Gastrocnemius medialis (tissue), 4 donors: Measurements from ENCODE around the gene FKBP6. TPM values are rescaled to one million over a fixed set of nuclear protein-coding genes. Genes with fewer than 3 reads are reported as not detected.
"Not testable (repeated sequence)": the region's sequence is repeated elsewhere in the genome, so short reads cannot be mapped to it uniquely, and the experiment has no call there.

Experiments
- ATAC-seq, 2 donors: fragments of 150-250 bp; one replicate each; pipeline ENCODE4 v1.9.1; 2016
- DNase-seq, 2 donors: peaks; one replicate each; pipeline ENCODE4 v3.0.0-alpha.2; 2019
- H3K27ac ChIP-seq, 4 donors: fragments of 200-600 bp; sonication (generic); 1 replicate in 1 of 4; 2 replicates in 3 of 4; pipeline ENCODE4 v1.5.1; 2016 to 2018; ENCODE audit warnings: mild to moderate bottlenecking in 2 of 4, moderate library complexity in 1 of 4
- H3K27me3 ChIP-seq, 3 donors: fragments of 200-600 bp; sonication (generic) in 2 of 3; 1 replicate in 1 of 3; 2 replicates in 2 of 3; pipeline versions ENCODE4 v1.5.1 to v1.6.0; 2016 to 2019; ENCODE audit warnings: mild to moderate bottlenecking in 1 of 3, moderate library complexity in 1 of 3
- H3K36me3 ChIP-seq, 2 donors: fragments of 200-600 bp; sonication (generic) in 1 of 2; one replicate each; pipeline ENCODE4 v1.5.1; 2017 to 2018
- H3K4me1 ChIP-seq, 2 donors: fragments of 200-600 bp; sonication (generic) in 1 of 2; one replicate each; pipeline ENCODE4 v1.5.1; 2016 to 2017; ENCODE audit warnings: mild to moderate bottlenecking in 2 of 2
- H3K4me3 ChIP-seq, 4 donors: fragments of 200-600 bp; sonication (generic) in 3 of 4; 1 replicate in 1 of 4; 2 replicates in 3 of 4; pipeline ENCODE4 v1.5.1; 2016 to 2019; ENCODE audit warnings: mild to moderate bottlenecking in 2 of 4
- H3K9me3 ChIP-seq, 3 donors: fragments of 200-600 bp; sonication (generic) in 2 of 3; 1 replicate in 1 of 3; 2 replicates in 2 of 3; pipeline ENCODE4 v1.5.1; 2016 to 2019
- POLR2A ChIP-seq, 2 donors: fragments of 450-650 bp; IDR thresholded peaks; one replicate each; pipeline ENCODE4 v1.6.1; 2017; ENCODE audit warnings: antibody characterized with exemption in 2 of 2, mild to moderate bottlenecking in 2 of 2, moderate library complexity in 2 of 2
- in situ Hi-C, 4 donors: fragments of 200-750 bp; cut with MboI; loops; one replicate each; pipeline versions ENCODE4 v1.15.0 to v1.8.0; 2017; ENCODE audit warnings: low sequenced_read_pairs in 4 of 4
- intact Hi-C: fragments of 100-400 bp; cut with DNase I; formaldehyde crosslinking; loops from one replicate; pipeline ENCODE4 v1.15.1; 2023; ENCODE audit warnings: low total_unique reads
- total RNA-seq, 4 donors: library from RNA; depleted of rRNA; stranded (reverse); fragments of >200 nt; gene quantifications; one replicate each; pipeline versions ENCODE4 v1.1.0 to v1.2.3, GENCODE V29; 2016
- TF ChIP-seq, protein P1 (sequence below), 5 experiments: fragments of 450-650 bp in 3 of 5; fragments of 200-600 bp in 2 of 5; sonication (generic) in 2 of 5; IDR thresholded peaks in 4 of 5; conservative IDR thresholded peaks in 1 of 5; 1 replicate in 4 of 5; 2 replicates in 1 of 5; pipeline ENCODE4 v1.5.1; 2016 to 2019; ENCODE audit warnings: antibody characterized with exemption in 5 of 5, mild to moderate bottlenecking in 3 of 5, moderate library complexity in 3 of 5

Gene FKBP6
- total RNA-seq, 4 donors from 2014 or later: not detected

DNA sequence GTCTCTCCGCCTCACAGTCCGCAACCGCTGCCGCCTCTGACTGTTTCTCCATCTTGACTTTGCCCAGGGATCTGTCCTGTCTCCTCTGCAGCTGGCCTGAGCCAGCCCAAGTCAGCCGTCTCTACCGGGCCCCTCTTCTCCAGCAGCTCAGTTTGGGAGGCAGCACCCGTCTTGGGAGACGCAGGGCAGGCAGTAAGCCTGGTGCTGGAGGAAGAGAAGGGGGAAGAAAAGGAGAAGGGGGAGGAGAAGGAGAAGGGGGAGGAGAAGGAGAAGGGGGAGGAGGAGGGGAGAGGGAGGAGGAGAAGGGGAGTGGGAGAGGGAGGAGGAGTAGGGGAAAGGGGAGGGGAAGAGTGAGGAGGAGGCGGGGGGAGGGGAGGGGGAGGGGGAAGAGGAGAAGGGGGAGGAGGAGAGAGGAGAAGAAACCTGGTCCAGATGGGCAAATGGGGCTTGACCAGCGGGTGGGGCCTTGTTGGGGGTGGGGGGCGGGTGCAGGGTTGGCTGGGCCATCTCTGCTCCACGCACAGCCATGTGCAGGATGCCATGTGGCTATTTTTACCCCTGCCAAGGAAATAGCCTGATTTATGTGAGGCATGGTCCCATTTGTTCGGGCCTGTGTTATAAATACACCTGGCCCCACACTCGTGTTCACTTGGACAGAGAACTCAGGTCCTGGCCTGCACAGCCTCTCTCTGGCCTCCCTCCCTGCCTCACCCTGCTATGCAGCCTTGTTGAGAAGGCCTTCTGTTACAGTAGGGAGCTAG, 69.7 kb downstream of the FKBP6 start:
- TF ChIP-seq, protein P1, sequence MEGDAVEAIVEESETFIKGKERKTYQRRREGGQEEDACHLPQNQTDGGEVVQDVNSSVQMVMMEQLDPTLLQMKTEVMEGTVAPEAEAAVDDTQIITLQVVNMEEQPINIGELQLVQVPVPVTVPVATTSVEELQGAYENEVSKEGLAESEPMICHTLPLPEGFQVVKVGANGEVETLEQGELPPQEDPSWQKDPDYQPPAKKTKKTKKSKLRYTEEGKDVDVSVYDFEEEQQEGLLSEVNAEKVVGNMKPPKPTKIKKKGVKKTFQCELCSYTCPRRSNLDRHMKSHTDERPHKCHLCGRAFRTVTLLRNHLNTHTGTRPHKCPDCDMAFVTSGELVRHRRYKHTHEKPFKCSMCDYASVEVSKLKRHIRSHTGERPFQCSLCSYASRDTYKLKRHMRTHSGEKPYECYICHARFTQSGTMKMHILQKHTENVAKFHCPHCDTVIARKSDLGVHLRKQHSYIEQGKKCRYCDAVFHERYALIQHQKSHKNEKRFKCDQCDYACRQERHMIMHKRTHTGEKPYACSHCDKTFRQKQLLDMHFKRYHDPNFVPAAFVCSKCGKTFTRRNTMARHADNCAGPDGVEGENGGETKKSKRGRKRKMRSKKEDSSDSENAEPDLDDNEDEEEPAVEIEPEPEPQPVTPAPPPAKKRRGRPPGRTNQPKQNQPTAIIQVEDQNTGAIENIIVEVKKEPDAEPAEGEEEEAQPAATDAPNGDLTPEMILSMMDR (IDR thresholded peaks at IDR 0.05 in 4 of 5, conservative IDR thresholded peaks at IDR 0.05 in 1 of 5): no peak
- TF ChIP-seq POLR2A (IDR thresholded peaks at IDR 0.05): peak; percentile 35 to 39
- DNase-seq (peak; percentile 90 to 91), ATAC-seq (peak; percentile 89 to 91)
- Histone ChIP-seq H3K36me3 (no peaks in the 10 kb centered on the region), H3K4me3 (peak overlapping the region; percentile 28 to 58 (median 50)), H3K27ac (peak overlapping the region; percentile 83 to 97 (median 90)), H3K4me1 (peaks cover 20 to 24% of the 10 kb centered on the region in 2 donors), H3K27me3 (no peaks in the 10 kb centered on the region), H3K9me3 (no peaks in the 10 kb centered on the region)
- intact Hi-C loops: loop anchor here (5.0 kb wide), 3 partner anchors 35 to 160 kb away; partner anchors contain the start of genes BCL7B and FZD9
- in situ Hi-C loops: no loop called here

DNA sequence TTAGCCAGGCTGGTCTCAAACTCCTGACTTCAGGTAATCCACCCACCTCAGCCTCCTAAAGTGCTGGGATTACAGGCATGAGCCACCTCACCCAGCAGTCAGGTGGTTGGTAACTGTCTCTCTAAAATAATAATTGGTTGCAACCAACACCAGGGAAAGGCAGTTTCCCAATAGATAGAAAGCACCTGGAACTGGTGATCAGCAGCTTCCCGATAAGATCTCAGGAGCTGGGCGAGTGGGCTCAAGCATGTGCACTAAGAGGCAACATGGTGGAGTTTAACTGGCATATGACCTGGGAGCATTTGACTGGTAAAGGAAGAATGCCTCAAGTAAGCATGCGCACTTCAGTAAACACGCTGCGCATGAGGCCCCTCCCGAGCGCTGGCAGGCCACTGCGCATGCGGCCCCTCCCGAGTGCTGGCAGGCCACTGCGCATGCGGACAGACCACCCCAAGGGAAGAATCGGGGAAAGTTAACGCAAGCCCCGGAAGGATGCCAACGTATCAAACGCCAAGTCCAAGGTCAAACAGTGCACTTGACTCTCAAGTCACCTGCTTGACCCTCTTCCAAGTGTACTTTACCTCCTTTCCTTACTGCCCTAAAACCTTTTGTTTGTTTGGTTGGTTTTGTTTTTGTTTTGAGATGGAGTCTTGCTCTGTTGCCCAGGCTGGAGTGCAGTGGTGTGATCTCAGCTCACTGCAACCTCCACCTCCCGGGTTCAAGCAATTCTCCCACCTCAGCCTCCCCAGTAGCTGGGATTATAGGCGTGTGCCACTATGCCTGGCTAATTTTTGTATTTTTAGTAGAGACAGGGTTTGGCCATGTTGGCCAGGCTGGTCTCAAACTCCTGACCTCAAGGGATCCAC, 71.5 kb downstream of the FKBP6 start:
- peak overlapping the region in 1 of 4 donors; percentile 31 for H3K4me3 ChIP-seq
- DNase-seq (peak; percentile 50 to 71), ATAC-seq (peak; percentile 21 to 43)
- peaks cover 20 to 24% of the 10 kb centered on the region in 2 donors for H3K4me1 ChIP-seq
- in situ Hi-C loops, H3K27me3 ChIP-seq, H3K9me3 ChIP-seq, H3K36me3 ChIP-seq: not testable (repeated sequence)
- intact Hi-C loops: loop anchor here (5.0 kb wide), 3 partner anchors 33 to 158 kb away; partner anchors contain the start of genes BCL7B and FZD9
- peak overlapping the region; percentile 83 to 97 (median 90) for H3K27ac ChIP-seq

DNA sequence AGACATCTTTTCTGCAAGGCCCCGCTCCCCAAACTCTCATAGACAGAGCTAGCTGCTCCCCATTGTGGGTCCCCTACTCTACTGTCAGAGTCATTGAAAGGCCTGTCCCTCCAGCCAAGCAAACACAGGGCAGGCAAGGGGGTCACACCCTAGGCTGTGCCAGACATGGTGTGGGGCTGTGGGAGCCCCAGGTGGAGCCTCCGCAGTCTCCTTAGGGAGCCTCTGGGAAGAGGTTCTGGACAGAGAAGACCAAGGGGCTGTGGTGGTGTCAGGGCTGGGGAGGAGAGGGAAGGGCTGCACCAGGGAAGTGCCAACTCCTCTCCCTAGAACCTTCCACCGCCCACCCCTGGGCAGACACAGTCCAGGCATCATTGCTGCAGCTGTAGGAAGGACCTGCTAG, 76.9 kb downstream of the FKBP6 start:
- intact Hi-C loops, H3K27ac ChIP-seq, ATAC-seq: not testable (repeated sequence)

More for the DNA sequence above, 76.9 kb downstream of the FKBP6 start:
- H3K9me3 ChIP-seq, H3K4me1 ChIP-seq, H3K4me3 ChIP-seq, H3K36me3 ChIP-seq, H3K27me3 ChIP-seq, DNase-seq, in situ Hi-C loops: not testable (repeated sequence)

Other genes with a start within 250 kb of the FKBP6 start
- not detected for gene SPDYE9, start 242.1 kb upstream of the FKBP6 start, total RNA-seq
- gene NSUN5, start 19.3 kb upstream of the FKBP6 start, total RNA-seq: 10 to 100 TPM; 35.2 to 48.3 (median 38.9) TPM
- under 1 TPM in 1 of 4 donors, not detected in 3; 0.41 TPM for gene TRIM50, start 79 bp upstream of the FKBP6 start, total RNA-seq
- gene FZD9, start 105.6 kb downstream of the FKBP6 start, total RNA-seq: 10 to 100 TPM in 3 of 4 donors, 1 to 10 TPM in 1; 9.1 to 22.0 (median 11.7) TPM
- gene BAZ1B, start 194.1 kb downstream of the FKBP6 start, total RNA-seq: 10 to 100 TPM; 31.2 to 47.0 (median 42.0) TPM
- 100 to 1,000 TPM; 107 to 166 (median 119) TPM for gene BCL7B, start 229.5 kb downstream of the FKBP6 start, total RNA-seq